ENCODE results near the gene NCOA1.

DNA sequence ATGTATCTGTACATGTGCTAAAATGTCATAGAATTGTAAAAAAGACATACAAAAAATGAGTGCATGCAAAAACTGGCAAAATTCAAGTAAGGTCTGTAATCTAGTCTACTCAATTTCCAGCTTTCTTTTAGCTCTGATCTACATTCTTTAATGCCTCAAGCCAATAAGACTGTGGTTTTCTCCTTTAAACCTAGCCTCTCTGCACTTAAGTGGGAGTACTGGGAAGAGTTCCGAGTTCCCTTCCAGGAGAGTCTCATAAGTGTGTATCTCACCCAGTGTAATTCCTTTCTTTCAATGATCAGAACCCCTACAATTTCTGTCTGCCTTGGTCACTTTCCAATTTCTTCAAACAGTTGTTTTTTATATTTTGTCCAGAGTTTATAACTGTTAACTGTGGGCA, 152.0 kb downstream of the NCOA1 start:
- TF ChIP-seq, protein P1, sequence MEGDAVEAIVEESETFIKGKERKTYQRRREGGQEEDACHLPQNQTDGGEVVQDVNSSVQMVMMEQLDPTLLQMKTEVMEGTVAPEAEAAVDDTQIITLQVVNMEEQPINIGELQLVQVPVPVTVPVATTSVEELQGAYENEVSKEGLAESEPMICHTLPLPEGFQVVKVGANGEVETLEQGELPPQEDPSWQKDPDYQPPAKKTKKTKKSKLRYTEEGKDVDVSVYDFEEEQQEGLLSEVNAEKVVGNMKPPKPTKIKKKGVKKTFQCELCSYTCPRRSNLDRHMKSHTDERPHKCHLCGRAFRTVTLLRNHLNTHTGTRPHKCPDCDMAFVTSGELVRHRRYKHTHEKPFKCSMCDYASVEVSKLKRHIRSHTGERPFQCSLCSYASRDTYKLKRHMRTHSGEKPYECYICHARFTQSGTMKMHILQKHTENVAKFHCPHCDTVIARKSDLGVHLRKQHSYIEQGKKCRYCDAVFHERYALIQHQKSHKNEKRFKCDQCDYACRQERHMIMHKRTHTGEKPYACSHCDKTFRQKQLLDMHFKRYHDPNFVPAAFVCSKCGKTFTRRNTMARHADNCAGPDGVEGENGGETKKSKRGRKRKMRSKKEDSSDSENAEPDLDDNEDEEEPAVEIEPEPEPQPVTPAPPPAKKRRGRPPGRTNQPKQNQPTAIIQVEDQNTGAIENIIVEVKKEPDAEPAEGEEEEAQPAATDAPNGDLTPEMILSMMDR (IDR thresholded peaks at IDR 0.05; ENCODE audit: low read depth, low read length, poor library complexity, severe bottlenecking), result no peak
- TF ChIP-seq EZH2phosphoT487 (IDR thresholded peaks at IDR 0.05; ENCODE audit: borderline replicate concordance, low read length), result no peak
